ENCODE results near the gene SPTBN4.

SPTBN4 gene

GRCh38 chr19:40603071-40603388 is 136.2 kb downstream of the SPTBN4 start:
- WGBS (ENCODE audit: extremely low coverage, insufficient coverage, insufficient read length), result no CpG with 5 or more reads among the region's 2 CpGs
- peak overlapping the region; percentile 74 for H3K4me2 ChIP-seq (ENCODE audit: low read length)
- H3K4me3 ChIP-seq (ENCODE audit: low read depth, low read length), result no peak overlapping the region
- H4K91ac ChIP-seq (ENCODE audit: low read depth, low read length), result peak overlapping the region; percentile 32
- peaks cover 25 to 38% of the 10 kb centered on the region in 2 experiments for H3K4me1 ChIP-seq (ENCODE audit: control insufficient read depth in 1 of 2, insufficient read depth in 2 of 2, low read length in 2 of 2)
- H3K27me3 ChIP-seq (ENCODE audit: insufficient read depth, low read length), result peaks cover 27% of the 10 kb centered on the region
- no peak overlapping the region for H3K9ac ChIP-seq (ENCODE audit: low read length)
- no peaks in the 10 kb centered on the region for H3K79me2 ChIP-seq (ENCODE audit: control insufficient read depth, insufficient read depth, low read length, poor library complexity)
- H3K27ac ChIP-seq (ENCODE audit: low read depth, low read length), result peak overlapping the region; percentile 70
- peaks cover 6% of the 10 kb centered on the region for H3K9me3 ChIP-seq (ENCODE audit: insufficient read depth, low read depth, low read length)
- peak overlapping the region; percentile 42 for H2BK12ac ChIP-seq (ENCODE audit: low read length)
- no peaks in the 10 kb centered on the region for H3K36me3 ChIP-seq (ENCODE audit: control insufficient read depth in 1 of 2, insufficient read depth in 2 of 2, low read length in 2 of 2)
- H3K79me1 ChIP-seq (ENCODE audit: low read length), result peaks cover 24% of the 10 kb centered on the region
- H2AK5ac ChIP-seq (ENCODE audit: low read length), result no peak overlapping the region
- H2BK120ac ChIP-seq (ENCODE audit: insufficient read depth, low read length, poor library complexity), result no peak overlapping the region
- no peak overlapping the region for H4K12ac ChIP-seq (ENCODE audit: low read depth, low read length)
- no peak overlapping the region for H3K4ac ChIP-seq (ENCODE audit: low read depth, low read length)
- DNase-seq, result no peak
- no peak overlapping the region for H2AFZ ChIP-seq (ENCODE audit: insufficient read depth, low read length, poor library complexity)
- no peak overlapping the region for H3K18ac ChIP-seq (ENCODE audit: low read length)
- H3K14ac ChIP-seq (ENCODE audit: low read length), result peak overlapping the region; percentile 27
- H4K8ac ChIP-seq (ENCODE audit: low read depth, low read length), result no peak overlapping the region
- H2BK5ac ChIP-seq (ENCODE audit: low read depth, low read length, poor library complexity), result peak overlapping the region; percentile 14
- no peak overlapping the region for H3K23ac ChIP-seq (ENCODE audit: low read length)

- H3K9me3 ChIP-seq (ENCODE audit: insufficient read depth, low read depth, low read length), result peaks cover 6% of the 10 kb centered on the region
Measured at GRCh38 chr19:40603389-40604170, 136.8 kb downstream of the SPTBN4 start.

DNA sequence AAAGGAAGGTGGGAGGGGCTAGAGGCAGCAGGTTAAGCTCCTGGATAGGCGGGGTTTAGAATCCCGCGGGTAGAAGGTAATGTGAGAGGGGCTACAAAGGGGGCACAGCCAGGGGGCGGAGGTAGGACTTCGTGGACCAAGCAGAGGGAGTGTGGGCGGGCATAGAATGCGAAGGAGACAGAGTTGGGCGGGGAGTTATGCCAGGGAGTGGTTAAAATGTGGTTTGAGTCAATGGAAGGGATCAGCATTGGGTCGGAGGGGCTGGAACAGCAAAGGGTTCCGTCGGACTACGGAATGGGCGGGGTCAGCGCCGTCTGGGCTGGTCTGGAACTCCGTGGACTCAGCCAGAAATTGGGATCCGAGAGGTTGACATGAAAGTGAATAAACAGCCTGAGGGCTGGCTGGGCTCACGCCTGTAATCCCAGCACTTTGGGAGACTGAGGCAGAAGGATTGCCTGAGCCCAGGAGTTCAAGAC is 137.4 kb downstream of the SPTBN4 start:
- Histone ChIP-seq H3K4me3 (ENCODE audit: low read depth, low read length) (no peak overlapping the region), H2BK120ac (ENCODE audit: insufficient read depth, low read length, poor library complexity) (no peak overlapping the region), H2BK12ac (ENCODE audit: low read length) (no peak overlapping the region), H4K91ac (ENCODE audit: low read depth, low read length) (no peak overlapping the region), H3K79me2 (ENCODE audit: control insufficient read depth, insufficient read depth, low read length, poor library complexity) (no peaks in the 10 kb centered on the region), H3K79me1 (ENCODE audit: low read length) (peaks cover 21% of the 10 kb centered on the region), H3K4me1 (ENCODE audit: control insufficient read depth in 1 of 2, insufficient read depth in 2 of 2, low read length in 2 of 2) (peaks cover 24 to 39% of the 10 kb centered on the region in 2 experiments), H3K4me2 (ENCODE audit: low read length) (peak overlapping the region; percentile 74), H3K36me3 (ENCODE audit: control insufficient read depth in 1 of 2, insufficient read depth in 2 of 2, low read length in 2 of 2) (no peaks in the 10 kb centered on the region), H3K9me3 (ENCODE audit: insufficient read depth, low read depth, low read length) (peaks cover 4% of the 10 kb centered on the region), H3K14ac (ENCODE audit: low read length) (no peak overlapping the region), H3K27me3 (ENCODE audit: insufficient read depth, low read length) (peaks cover 23% of the 10 kb centered on the region), H3K4ac (ENCODE audit: low read depth, low read length) (no peak overlapping the region), H4K12ac (ENCODE audit: low read depth, low read length) (no peak overlapping the region), H4K8ac (ENCODE audit: low read depth, low read length) (no peak overlapping the region), H3K9ac (ENCODE audit: low read length) (no peak overlapping the region), H2BK5ac (ENCODE audit: low read depth, low read length, poor library complexity) (no peak overlapping the region), H2AK5ac (ENCODE audit: low read length) (no peak overlapping the region), H3K27ac (ENCODE audit: low read depth, low read length) (no peak overlapping the region), H2AFZ (ENCODE audit: insufficient read depth, low read length, poor library complexity) (no peak overlapping the region), H3K23ac (ENCODE audit: low read length) (no peak overlapping the region), H3K18ac (ENCODE audit: low read length) (no peak overlapping the region)
- WGBS (ENCODE audit: extremely low coverage, insufficient coverage, insufficient read length), result no CpG with 5 or more reads among the region's 18 CpGs
- DNase-seq, result no peak

More at GRCh38 chr19:40603389-40604170, 136.8 kb downstream of the SPTBN4 start:
- peak overlapping the region; percentile 82 for H4K91ac ChIP-seq (ENCODE audit: low read depth, low read length)
- no CpG with 5 or more reads among the region's 43 CpGs for WGBS (ENCODE audit: extremely low coverage, insufficient coverage, insufficient read length)
- peak overlapping the region; percentile 46 for H4K12ac ChIP-seq (ENCODE audit: low read depth, low read length)
- H3K79me1 ChIP-seq (ENCODE audit: low read length), result peaks cover 21% of the 10 kb centered on the region
- H3K27ac ChIP-seq (ENCODE audit: low read depth, low read length), result peak overlapping the region; percentile 70
- H3K14ac ChIP-seq (ENCODE audit: low read length), result peak overlapping the region; percentile 64
- peak overlapping the region; percentile 62 for H4K8ac ChIP-seq (ENCODE audit: low read depth, low read length)
- peak overlapping the region; percentile 69 for H2AFZ ChIP-seq (ENCODE audit: insufficient read depth, low read length, poor library complexity)
- no peak overlapping the region for H3K23ac ChIP-seq (ENCODE audit: low read length)
- peak overlapping the region; percentile 42 for H2BK12ac ChIP-seq (ENCODE audit: low read length)
- H3K4ac ChIP-seq (ENCODE audit: low read depth, low read length), result peak overlapping the region; percentile 21
- H3K4me1 ChIP-seq (ENCODE audit: control insufficient read depth in 1 of 2, insufficient read depth in 2 of 2, low read length in 2 of 2), result peaks cover 23 to 38% of the 10 kb centered on the region in 2 experiments
- DNase-seq, result peak; percentile 99
- H2BK120ac ChIP-seq (ENCODE audit: insufficient read depth, low read length, poor library complexity), result no peak overlapping the region
- peaks cover 27% of the 10 kb centered on the region for H3K27me3 ChIP-seq (ENCODE audit: insufficient read depth, low read length)
- H3K9ac ChIP-seq (ENCODE audit: low read length), result no peak overlapping the region
- no peaks in the 10 kb centered on the region for H3K79me2 ChIP-seq (ENCODE audit: control insufficient read depth, insufficient read depth, low read length, poor library complexity)
- peak overlapping the region; percentile 64 for H3K4me3 ChIP-seq (ENCODE audit: low read depth, low read length)
- H3K4me2 ChIP-seq (ENCODE audit: low read length), result peak overlapping the region; percentile 74
- H2AK5ac ChIP-seq (ENCODE audit: low read length), result no peak overlapping the region
- no peaks in the 10 kb centered on the region for H3K36me3 ChIP-seq (ENCODE audit: control insufficient read depth in 1 of 2, insufficient read depth in 2 of 2, low read length in 2 of 2)
- H3K18ac ChIP-seq (ENCODE audit: low read length), result peak overlapping the region; percentile 38
- no peak overlapping the region for H2BK5ac ChIP-seq (ENCODE audit: low read depth, low read length, poor library complexity)

- H3K18ac ChIP-seq (ENCODE audit: low read length), result peak overlapping the region; percentile 81
- DNase-seq, result peak; percentile 83 to 86
- H3K79me1 ChIP-seq (ENCODE audit: low read length), result peaks cover 24% of the 10 kb centered on the region
- peak overlapping the region; percentile 40 for H3K4ac ChIP-seq (ENCODE audit: low read depth, low read length)
- peaks cover 23% of the 10 kb centered on the region for H3K27me3 ChIP-seq (ENCODE audit: insufficient read depth, low read length)
- H4K91ac ChIP-seq (ENCODE audit: low read depth, low read length), result peak overlapping the region; percentile 71
- H3K36me3 ChIP-seq (ENCODE audit: control insufficient read depth in 1 of 2, insufficient read depth in 2 of 2, low read length in 2 of 2), result no peaks in the 10 kb centered on the region
- H2AK5ac ChIP-seq (ENCODE audit: low read length), result peak overlapping the region; percentile 28
- no peaks in the 10 kb centered on the region for H3K79me2 ChIP-seq (ENCODE audit: control insufficient read depth, insufficient read depth, low read length, poor library complexity)
- peak overlapping the region; percentile 14 for H2BK5ac ChIP-seq (ENCODE audit: low read depth, low read length, poor library complexity)
- H3K14ac ChIP-seq (ENCODE audit: low read length), result peak overlapping the region; percentile 46
- peaks cover 28 to 43% of the 10 kb centered on the region in 2 experiments for H3K4me1 ChIP-seq (ENCODE audit: control insufficient read depth in 1 of 2, insufficient read depth in 2 of 2, low read length in 2 of 2)
- peak overlapping the region; percentile 61 for H2BK12ac ChIP-seq (ENCODE audit: low read length)
- peaks cover 4% of the 10 kb centered on the region for H3K9me3 ChIP-seq (ENCODE audit: insufficient read depth, low read depth, low read length)
- no peak overlapping the region for H3K23ac ChIP-seq (ENCODE audit: low read length)
- no CpG with 5 or more reads among the region's 29 CpGs for WGBS (ENCODE audit: extremely low coverage, insufficient coverage, insufficient read length)
- peak overlapping the region; percentile 25 for H4K12ac ChIP-seq (ENCODE audit: low read depth, low read length)
- no peak overlapping the region for H3K27ac ChIP-seq (ENCODE audit: low read depth, low read length)
- peak overlapping the region; percentile 36 for H4K8ac ChIP-seq (ENCODE audit: low read depth, low read length)
- H2AFZ ChIP-seq (ENCODE audit: insufficient read depth, low read length, poor library complexity), result peak overlapping the region; percentile 85
- H3K9ac ChIP-seq (ENCODE audit: low read length), result no peak overlapping the region
- no peak overlapping the region for H3K4me3 ChIP-seq (ENCODE audit: low read depth, low read length)
- peak overlapping the region; percentile 65 for H3K4me2 ChIP-seq (ENCODE audit: low read length)
- H2BK120ac ChIP-seq (ENCODE audit: insufficient read depth, low read length, poor library complexity), result peak overlapping the region; percentile 25
Measured at GRCh38 chr19:40604647-40605215, 137.9 kb downstream of the SPTBN4 start.

Data from trophoblast cell (in vitro differentiated cells and primary cell).